ENCODE measurements around the gene NRSN1.

The NRSN1 gene, protein sequence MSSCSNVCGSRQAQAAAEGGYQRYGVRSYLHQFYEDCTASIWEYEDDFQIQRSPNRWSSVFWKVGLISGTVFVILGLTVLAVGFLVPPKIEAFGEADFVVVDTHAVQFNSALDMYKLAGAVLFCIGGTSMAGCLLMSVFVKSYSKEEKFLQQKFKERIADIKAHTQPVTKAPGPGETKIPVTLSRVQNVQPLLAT

DNA sequence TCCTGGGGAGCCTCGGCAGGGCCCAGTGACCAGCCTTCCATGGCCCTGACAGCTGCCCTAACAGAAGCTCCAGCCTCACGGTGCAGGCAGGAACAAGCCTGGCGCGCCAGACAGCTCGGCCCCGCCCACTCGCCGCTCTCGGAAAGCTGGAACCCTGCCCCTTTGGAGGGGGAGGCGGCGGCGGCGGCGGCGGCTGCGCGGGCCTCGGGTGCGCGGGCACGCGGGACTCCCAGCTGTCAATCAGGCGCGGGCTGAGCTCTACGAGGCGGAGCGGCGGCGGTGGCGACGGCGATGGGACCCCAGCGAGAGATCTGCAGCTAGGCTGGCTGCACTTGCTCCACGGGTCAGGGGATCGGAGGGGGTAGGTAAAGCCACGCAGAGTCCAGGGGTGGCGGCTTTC lies at the start of gene NRSN1:
Gene NRSN1 (plus strand): TSS at position 236 of the 400 bp plus-strand sequence. CDS start 8,113 bp downstream, outside the sequence.
- peak in 53 of 58 donors; percentile 7 to 82 (median 50) for DNase-seq

DNA sequence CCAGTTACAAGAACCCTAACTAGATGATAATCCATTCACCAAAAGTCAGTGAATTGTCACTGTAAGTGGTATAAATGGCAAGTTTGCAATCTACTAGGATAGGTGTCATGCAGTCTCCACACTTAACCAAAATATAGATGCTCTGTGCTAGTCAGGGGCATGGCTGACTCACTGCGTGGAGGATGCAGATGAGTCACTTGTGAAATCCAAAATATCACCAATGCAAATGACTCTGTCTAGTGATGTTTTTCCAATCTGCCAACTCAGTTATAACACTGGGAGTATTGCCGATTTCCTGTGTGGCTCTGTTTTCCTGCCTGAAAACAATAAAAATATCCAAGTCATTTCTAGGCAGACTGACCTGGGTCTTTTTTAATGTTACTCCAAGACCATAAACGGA lies 47.8 kb upstream of the NRSN1 start:
- DNase-seq: peak in 22 of 58 donors; percentile 0 to 64 (median 14)

DNA sequence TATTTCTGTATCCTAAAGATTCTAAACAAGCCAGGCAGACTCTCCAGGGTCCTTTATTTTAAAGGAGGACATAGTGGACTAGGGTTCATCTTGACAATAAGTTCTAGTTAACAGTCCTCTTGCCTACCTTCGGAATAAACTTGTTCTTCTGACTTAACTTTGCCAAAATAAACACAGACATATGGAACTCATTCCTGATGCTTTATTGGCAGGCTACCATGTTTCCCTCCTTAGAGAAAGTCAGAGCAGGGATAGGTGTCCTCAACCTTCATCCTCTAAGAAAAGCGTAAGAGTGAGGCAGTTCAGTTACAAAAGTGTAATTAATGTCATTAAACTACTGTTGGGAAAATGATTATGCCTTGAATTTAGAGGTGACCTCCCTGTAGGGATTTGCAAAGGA lies 46.9 kb upstream of the NRSN1 start:
- no peak for DNase-seq

DNA sequence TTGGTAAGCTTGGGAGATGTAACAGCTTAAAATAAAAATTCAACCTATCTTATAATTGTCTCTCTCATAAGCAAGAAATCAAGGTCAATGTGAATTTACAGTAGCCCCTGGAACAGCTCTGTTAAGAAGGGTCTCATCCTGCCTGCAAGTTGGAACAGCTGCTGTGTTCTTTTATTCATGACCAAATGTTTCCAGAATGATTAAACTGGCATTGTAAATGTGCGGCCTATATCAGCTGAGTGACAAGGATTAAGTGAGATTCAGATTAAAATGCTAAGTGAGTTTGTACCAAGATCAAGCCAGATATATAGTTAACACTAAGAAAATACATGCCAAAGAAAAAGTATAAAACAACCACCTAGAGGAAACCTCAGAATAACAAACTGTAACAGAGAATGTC lies 45.3 kb upstream of the NRSN1 start:
- no peak for DNase-seq

DNA sequence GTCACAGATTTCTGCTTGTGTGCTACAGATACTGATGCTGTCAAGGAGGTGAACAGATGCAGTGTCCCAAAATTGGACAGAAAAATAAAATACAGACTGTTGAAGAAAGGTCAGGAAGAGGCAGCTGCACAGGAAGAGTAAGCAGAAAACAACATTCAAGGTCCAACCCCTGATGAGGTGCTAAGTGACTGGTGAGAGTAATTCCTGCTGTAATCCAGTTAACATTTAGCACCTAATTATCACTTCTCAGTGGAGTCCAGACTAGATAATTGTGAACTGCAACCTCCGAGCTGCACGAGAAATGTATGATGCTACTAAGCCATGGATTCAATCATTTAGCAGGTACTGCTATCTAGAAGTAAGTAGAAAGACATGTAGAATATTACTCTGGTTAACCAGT lies 36.3 kb upstream of the NRSN1 start:
- DNase-seq: no peak

DNA sequence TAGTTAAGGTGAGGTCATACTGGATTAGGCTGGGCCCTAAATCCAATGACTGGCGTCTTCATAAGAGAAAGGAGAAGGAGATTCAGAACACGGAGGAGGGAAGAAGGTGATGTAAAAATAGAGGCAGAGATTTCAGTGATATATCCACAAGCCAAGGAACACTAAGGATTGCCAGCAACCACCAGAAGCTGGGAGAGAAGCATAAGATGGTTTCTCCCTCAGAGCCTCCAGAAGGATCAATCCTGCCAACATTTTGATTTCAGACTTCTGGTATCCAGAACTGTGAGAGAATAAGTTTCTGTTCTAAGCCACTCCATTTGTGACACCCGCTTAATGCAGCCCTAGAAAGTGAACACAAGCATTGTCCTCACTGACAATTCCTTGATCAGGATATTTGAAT lies 33.6 kb upstream of the NRSN1 start:
- DNase-seq: peak in 1 of 58 donors; percentile 20

DNA sequence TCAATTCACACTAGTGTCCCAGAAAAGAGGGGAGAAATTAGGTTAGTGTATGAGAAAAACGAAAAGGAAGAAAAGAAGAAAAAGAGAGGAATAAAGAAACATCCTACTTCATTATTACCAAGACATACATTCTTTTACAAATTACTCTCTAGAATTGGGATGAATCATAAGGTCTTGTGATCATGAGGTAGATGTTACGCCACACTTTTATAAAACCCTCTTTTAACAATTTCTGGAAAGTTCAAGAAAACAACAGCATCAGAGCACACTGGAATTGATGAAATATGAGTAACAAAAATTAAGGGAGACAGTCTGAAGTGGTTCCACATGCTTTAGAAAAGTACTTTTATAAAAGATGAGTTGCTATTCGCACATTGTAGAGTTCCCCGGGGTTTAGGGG lies 32.6 kb upstream of the NRSN1 start:
- no peak for DNase-seq

DNA sequence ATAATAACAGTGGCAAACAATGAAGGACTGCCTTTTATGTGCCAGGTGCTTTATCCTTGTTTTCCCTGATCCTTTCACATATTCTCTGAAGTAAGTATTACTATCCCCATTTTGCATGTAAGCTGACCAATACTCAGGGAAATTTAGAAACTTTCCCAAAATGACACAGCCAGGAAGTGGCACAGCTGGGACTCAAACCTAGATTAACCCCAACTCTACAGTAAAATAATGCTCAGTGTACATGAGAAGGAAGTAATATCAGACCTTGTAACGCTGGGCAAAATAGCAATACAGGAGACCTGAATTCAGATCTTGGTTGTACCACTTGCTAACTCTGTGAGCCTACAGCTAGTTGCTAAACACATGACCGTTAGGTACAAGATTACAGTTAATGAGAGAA lies 26.8 kb upstream of the NRSN1 start:
- DNase-seq: no peak

DNA sequence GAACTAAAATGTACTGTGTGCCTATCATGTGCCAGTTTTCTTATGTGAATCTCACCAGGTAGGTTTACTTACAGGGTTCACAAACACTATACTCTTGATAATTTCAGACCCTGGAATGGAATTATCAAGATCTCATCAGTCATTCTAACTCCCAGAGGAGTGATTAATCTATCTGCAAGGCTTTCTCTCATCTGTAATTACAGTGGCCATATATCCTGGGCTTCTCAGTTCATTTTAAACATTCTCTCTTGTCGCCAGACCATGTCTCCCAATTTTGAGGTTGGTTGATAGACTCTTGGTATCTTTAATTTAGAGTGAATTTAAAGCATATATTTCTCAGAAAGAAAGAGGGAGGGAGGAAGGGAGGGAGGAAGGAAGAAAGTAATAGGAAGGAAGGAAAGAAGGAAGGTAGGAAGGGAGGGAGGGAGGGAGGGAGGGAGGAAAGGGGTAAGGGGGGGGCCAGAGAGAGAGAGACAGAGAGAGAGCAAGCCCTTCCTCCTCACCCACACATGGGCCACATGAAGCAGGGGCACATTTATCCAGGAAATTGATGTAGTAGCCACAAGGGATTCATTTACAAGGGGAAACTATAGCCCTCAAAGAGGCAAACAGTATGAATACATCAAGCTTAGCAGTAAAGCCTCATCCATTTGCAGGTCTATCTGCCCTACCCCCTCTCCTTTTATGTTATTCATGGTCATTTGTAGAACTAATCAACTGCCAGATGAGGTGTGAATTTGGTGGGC lies 25.8 kb upstream of the NRSN1 start:
- no peak for DNase-seq

DNA sequence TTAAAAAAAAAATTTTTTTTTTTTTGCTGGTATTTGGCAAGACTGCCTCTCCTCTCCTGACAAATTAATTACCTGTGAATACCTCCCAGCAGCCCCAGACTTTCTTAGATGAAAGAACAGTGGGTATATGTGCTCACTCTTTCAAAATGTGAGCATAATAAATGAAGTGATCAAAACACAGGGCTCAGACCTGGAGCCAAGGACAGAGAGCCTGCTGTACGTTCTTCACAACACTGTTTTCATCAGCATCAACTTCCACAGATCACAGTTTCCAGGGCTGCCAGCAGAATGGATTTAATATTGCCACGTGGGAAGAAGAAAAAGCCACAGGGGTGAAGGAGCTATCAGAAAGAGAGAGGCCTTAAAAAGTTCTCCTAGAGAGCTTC lies 25.3 kb upstream of the NRSN1 start:
- DNase-seq: no peak

DNA sequence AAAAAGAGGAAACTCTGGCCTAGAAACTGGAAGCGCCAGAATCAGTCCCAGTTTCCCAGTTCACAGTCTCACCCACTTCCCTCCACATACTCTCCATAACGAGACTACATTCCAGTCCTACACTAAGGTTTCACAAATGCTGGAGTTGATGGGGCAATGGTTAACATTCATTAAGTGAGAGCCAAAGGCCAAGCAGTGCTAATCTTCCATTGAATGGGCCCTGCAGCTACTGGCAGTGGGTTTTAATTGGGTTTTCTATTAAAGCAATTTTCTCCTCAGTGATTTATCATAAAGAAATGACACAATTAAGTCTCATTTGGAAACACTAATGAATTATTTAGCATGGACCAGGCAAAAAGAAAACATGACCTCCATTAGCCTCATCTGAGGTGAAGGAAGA lies 20.8 kb upstream of the NRSN1 start:
- peak in 8 of 58 donors; percentile 2 to 53 (median 20) for DNase-seq

DNA sequence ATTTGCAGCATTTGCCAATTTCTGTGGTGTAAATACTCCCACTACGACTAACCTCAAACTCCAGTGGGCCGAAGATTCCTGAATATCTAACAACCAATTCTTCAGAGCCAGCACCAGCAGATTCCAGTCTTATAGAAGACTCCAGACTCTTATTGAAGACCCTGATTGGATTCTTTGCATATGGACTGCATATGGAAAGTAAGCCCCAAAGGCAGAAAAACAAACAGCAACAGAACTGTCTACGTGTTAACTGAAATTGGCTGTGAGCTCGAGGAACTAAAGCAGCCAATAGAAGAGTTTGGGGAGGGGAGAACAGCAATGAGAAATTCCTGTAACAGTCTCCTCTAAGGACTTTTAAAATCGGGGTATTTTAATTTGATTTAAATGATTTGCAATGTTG lies 19.7 kb upstream of the NRSN1 start:
- DNase-seq: no peak

DNA sequence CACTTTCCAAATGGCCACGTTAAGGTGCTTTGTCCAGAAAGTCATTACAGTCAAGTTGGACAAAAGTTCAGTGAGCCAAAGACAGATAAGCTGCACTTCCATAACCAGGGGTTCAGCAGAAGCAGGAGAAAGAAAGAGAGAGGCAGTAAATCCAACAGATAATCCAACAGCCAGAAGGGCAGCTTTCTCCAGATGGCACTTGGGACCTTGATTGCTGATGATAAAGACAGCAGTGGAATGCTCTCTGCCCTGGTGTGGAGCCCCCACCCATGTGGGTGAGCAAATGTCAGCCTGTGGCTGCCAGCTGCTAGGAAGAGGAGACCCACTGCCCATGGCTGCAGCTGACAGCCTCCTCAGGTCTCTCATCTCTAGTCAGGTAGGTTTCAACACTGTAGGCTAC lies 18.7 kb upstream of the NRSN1 start:
- DNase-seq: no peak

DNA sequence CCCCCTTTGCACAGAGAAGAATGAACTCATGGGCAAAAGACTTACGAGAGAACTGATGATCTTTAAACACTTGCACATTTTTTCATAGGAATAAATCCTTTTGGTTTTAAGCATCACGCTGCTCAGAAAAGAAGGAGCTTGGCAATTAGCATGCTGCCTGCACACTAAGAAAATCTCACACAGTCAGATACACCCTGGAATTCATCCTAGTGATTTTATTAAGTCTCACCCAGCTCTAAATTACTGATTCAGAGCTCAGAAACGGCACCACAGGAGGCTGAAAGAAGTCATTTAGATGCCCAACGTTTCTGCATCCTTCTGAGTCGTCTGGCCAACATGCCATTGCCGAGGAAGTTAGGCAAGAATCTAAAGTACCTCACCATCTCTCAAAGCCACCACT lies 18.0 kb upstream of the NRSN1 start:
- no peak for DNase-seq

DNA sequence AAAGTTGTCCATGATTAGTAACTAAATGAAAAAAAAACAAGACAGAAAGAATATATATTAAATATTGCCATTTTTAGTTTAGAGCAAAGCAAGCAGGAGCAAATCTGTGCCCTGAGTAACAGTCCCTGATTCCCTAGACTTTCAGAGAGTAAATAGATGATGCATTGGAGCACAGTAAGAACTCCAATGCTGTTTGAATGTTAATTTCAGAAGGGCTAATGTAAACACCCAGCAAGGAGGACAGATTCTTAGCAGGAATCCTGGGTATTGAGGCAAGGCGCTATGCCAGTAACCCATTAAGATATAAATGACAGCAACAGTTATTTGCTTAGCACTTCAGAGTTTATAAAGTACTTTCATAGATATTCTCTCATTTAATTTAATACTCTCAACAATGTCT lies 15.6 kb upstream of the NRSN1 start:
- no peak for DNase-seq

DNA sequence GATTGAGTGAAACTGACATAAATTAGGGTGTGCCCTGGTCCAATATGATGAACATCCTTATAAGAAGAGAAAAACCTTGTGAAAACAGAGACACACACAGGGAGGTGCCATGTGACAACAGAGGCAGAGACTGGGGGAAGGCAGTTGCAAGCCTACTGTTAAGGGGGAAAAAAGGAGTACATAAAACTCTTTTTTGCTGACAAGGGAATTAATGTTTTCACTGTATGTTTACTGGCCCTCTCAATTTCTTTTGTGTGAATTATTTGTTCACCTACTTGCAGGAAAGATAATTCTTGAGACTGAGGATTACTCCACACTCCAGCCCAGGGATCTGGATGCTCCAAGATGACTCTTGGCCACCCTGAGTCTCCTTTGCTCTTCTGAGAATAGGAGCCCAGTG lies 12.1 kb upstream of the NRSN1 start:
- DNase-seq: no peak

DNA sequence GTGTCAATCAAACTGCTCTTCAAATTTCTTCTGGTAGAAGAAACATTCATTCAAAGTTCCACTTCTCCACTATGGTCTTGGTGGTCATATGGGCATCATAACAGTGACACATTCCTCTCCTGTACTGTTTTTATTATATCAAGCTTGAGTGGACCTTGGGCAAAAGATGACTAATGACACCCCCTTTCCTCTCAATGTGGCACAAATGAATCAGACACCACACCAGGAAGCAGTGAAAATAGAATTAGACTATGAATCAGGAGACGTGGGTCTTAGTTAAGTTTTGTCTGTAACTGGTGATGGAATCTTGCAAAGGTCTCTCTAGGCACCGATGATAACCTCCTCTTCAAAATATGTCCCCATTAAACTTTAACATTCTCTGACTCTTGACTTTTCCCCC lies 9.0 kb upstream of the NRSN1 start:
- DNase-seq: no peak

DNA sequence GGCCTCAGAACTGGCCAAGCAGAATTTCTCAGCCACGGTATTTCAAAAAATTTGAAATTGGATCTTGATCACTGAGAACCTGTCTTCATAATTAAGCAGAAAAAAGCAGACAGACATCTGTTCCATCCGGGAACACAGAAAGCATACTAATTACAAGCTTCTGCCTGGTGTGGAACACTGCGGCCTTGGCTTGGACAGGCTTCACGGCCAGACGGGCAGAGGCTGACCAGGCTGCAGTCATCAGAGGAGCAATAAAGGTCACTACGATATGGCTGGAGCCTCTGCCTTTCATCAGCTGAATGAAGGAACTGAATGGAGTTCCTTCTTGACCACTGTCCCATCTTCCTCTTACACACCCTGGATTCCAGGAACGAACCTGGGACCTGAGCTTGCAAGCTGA lies 3.9 kb upstream of the NRSN1 start:
- no peak for DNase-seq

DNA sequence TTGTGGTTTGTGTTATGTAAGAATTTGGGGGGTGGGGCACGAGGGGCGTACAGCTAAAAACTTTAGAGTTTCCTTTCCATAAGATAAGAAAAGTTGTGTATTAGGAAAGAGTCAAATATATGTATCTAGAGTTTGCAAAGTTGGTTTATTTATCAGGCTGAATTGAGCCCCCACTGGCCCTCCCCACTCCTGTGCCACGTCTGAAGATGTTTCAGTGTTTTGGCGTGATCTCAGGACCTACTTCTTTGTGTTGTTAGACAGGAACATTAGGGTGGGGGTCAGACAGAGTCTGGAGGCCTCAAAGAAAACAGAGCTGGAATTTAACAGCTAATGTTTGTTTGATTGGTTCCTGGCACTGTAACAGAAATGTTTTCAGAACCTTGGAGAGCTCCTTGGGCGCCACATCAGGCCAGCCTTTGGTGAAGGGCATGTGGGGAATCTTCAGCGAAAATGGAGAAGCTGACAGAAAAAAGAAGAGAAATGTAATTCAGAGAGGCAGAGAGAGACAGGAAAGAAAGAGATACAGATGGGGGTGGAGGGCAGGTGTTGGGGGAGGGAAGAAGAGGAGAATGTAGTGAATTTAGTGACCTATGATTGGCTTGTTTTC lies 674 bp downstream of the NRSN1 start:
- peak in 18 of 58 donors; percentile 2 to 35 (median 13) for DNase-seq

DNA sequence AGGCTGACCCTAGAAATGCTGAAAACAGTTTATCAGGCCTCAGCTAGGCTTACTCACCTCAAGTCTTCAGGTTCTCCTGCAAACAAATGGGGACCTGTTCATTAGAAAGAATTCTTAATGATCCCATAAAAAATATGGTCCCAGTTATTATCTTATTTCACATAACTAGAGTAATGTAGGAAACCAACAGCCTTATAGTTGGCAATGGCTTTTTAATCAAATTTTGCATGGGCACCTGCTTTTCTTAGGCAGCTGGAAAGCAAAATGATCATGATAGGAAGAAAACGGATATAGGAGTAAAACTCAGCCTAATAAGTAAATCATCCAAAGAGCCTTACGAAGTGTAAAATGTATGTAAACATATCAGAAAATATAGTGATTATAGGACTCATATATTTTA lies 1.3 kb downstream of the NRSN1 start:
- DNase-seq: no peak

DNA sequence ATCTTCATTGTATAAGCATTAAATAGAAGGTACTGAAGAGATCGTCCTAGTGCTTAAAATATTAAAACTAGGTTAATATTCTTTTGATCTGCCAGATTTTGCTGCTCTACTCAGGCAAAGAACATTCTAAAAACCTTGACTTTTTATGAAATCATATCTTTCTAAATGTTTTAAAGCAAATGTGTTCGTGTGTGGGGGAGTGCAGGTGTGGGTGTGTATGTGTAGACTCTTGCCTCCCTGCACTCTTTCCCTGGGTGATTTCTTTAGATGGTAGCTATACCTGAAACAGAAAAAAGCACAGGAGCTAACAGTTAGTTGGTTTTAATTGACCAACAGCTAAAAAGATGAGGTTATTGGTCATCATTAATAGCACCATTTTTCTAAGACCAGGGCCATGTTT lies 5.7 kb downstream of the NRSN1 start:
- DNase-seq: no peak

DNA sequence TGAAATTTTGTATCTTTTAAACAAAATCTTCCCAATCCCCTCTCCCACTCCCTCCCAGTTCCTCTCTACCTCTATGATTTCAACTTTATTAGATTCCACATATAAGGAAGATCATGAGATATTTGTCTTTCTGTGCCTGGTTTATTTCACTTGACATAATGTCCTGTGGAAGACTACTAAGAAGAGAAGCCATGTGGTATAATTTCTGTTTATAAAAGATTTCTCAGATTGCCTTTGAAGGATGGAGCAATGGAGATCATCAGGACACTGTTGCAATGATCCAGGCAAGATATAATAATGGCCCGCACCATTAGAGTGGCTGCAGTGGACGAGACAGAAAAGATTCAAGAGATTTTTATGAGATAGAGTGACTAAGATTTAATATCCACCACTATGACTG lies 13.1 kb downstream of the NRSN1 start:
- DNase-seq: no peak

DNA sequence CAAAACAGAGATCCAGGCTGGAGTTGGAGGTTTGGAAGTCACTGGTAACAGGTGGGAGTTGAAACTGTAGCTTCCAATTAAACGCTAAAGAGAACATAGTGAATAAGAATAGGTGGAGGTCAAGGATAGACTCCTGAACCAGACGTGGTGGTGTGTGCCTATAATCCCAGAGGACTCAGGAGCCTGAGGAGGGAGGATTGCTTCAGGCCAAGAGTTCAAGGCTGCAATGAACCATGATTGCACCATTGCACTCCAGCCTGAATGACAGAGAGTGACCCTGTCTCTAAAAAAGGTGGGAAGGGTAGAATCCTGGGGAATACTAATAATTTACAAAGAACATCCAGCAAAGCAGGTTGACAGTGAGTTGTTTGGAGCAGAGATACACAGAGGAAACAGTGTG lies 13.6 kb downstream of the NRSN1 start:
- no peak for DNase-seq
